Caki2 (cell line): ENCODE results near the gene PRR5L. TPM values are rescaled to one million over a fixed set of nuclear protein-coding genes. Genes with fewer than 3 reads are reported as not detected.

Source experiments
- DNase-seq: peaks from one replicate; pipeline ENCODE4 v3.0.0-alpha.2; 2015; ENCODE audit warnings: low read depth
- in situ Hi-C: cut with HindIII; loops from 2 replicates; pipeline ENCODE4 v1.10.0; 2016; ENCODE audit warnings: low sequenced_read_pairs, low pct_unique_long_range_greater_than_20kb, mixed read lengths
- total RNA-seq: library from RNA; depleted of rRNA; stranded (reverse); fragments of >200 nt; shearing (Covaris generic); gene quantifications from 2 replicates; pipeline ENCODE4 v1.2.3, GENCODE V29; 2014; ENCODE audit warnings: low replicate concordance

Gene PRR5L
- total RNA-seq, 1 experiment from 2014 or later, result 0.44 TPM

- DNase-seq, result no peak
- in situ Hi-C loops, result no loop called here
These were observed 140.0 kb downstream of the PRR5L start for GRCh38 chr11:36436064-36436463.

- in situ Hi-C loops, result no loop called here
- DNase-seq, result no peak
These were observed 140.5 kb downstream of the PRR5L start for GRCh38 chr11:36436589-36436988.

- DNase-seq, result no peak
- in situ Hi-C loops, result no loop called here
These were observed 141.3 kb downstream of the PRR5L start for GRCh38 chr11:36437413-36437812.

- in situ Hi-C loops, result no loop called here
- no peak for DNase-seq
These were observed 142.0 kb downstream of the PRR5L start for GRCh38 chr11:36438126-36438525.

GRCh38 chr11:36441610-36442208 lies 145.6 kb downstream of the PRR5L start:
- DNase-seq, result no peak
- in situ Hi-C loops, result no loop called here

GRCh38 chr11:36443661-36444060 lies 147.6 kb downstream of the PRR5L start:
- no peak for DNase-seq
- in situ Hi-C loops, result no loop called here

GRCh38 chr11:36446135-36446534 lies 150.0 kb downstream of the PRR5L start:
- no peak for DNase-seq
- in situ Hi-C loops, result no loop called here

- no peak for DNase-seq
- in situ Hi-C loops, result no loop called here
These were observed 151.4 kb downstream of the PRR5L start for GRCh38 chr11:36447514-36447913.

- in situ Hi-C loops, result no loop called here
- no peak for DNase-seq
These were observed 151.9 kb downstream of the PRR5L start for GRCh38 chr11:36447947-36448346.

GRCh38 chr11:36449561-36450096 lies 153.5 kb downstream of the PRR5L start:
- in situ Hi-C loops, result no loop called here
- DNase-seq, result no peak

- no peak for DNase-seq
- in situ Hi-C loops, result no loop called here
These were observed 154.1 kb downstream of the PRR5L start for GRCh38 chr11:36450110-36450572.

GRCh38 chr11:36451045-36451444 lies 155.0 kb downstream of the PRR5L start:
- in situ Hi-C loops, result no loop called here

GRCh38 chr11:36451681-36452080 lies 155.6 kb downstream of the PRR5L start:
- in situ Hi-C loops, result no loop called here
- DNase-seq, result no peak

More at GRCh38 chr11:36451045-36451444, 155.0 kb downstream of the PRR5L start:
- DNase-seq, result no peak

- no peak for DNase-seq
- in situ Hi-C loops, result no loop called here
These were observed 156.3 kb downstream of the PRR5L start for GRCh38 chr11:36452236-36452940.

- in situ Hi-C loops, result no loop called here
- peak; percentile 6 for DNase-seq
These were observed 156.9 kb downstream of the PRR5L start for GRCh38 chr11:36452961-36453360.

GRCh38 chr11:36453678-36454077 lies 157.6 kb downstream of the PRR5L start:
- in situ Hi-C loops, result no loop called here
- no peak for DNase-seq

GRCh38 chr11:36454551-36454940 lies 158.5 kb downstream of the PRR5L start:
- in situ Hi-C loops, result no loop called here
- no peak for DNase-seq

GRCh38 chr11:36454941-36455631 lies 159.0 kb downstream of the PRR5L start:
- in situ Hi-C loops, result no loop called here

GRCh38 chr11:36455658-36456111 lies 159.6 kb downstream of the PRR5L start:
- in situ Hi-C loops, result no loop called here
- DNase-seq, result peak; percentile 44

More at GRCh38 chr11:36454941-36455631, 159.0 kb downstream of the PRR5L start:
- no peak for DNase-seq
